KOPT-K1 (cell line): ENCODE results near the gene PREX1.
A peak's percentile ranks its signal among the peaks of the same experiment; 100 is the strongest.

Experiments used
- H3K27ac ChIP-seq: fragments of 200-600 bp; sonication (generic); 2 replicates; pipeline ENCODE4 v1.5.1; 2016; ENCODE audit warnings: antibody characterized with exemption, mild to moderate bottlenecking, low read depth, low read length; ENCODE audit not compliant: poor library complexity, severe bottlenecking
- H3K36me3 ChIP-seq: fragments of 200-600 bp; sonication (generic); 2 replicates; pipeline ENCODE4 v1.5.1; 2017; ENCODE audit warnings: antibody characterized with exemption, mild to moderate bottlenecking, low read length, moderate library complexity; ENCODE audit not compliant: insufficient read depth
- H3K9me3 ChIP-seq: fragments of 200-600 bp; sonication (generic); 2 replicates; pipeline ENCODE4 v1.5.1; 2017; ENCODE audit warnings: antibody characterized with exemption, low read length, mild to moderate bottlenecking; ENCODE audit not compliant: insufficient read depth, poor library complexity, severe bottlenecking

Gene PREX1

GRCh38 chr20:48732081-48732829, 95.5 kb downstream of the PREX1 start:
- Histone ChIP-seq H3K27ac (no peak overlapping the region), H3K9me3 (no peaks in the 10 kb centered on the region), H3K36me3 (peaks cover 6% of the 10 kb centered on the region; the same call in 1 of the 2 replicates)

- H3K9me3 ChIP-seq, result no peaks in the 10 kb centered on the region
- peaks cover 6% of the 10 kb centered on the region; the same call in 1 of the 2 replicates for H3K36me3 ChIP-seq
- H3K27ac ChIP-seq, result no peak overlapping the region
Observed at GRCh38 chr20:48731536-48731935, 96.3 kb downstream of the PREX1 start.

- peaks cover 9% of the 10 kb centered on the region; the same call in 1 of the 2 replicates for H3K36me3 ChIP-seq
- H3K9me3 ChIP-seq, result no peaks in the 10 kb centered on the region
- H3K27ac ChIP-seq, result no peak overlapping the region
Observed at GRCh38 chr20:48730977-48731376, 96.8 kb downstream of the PREX1 start.

- peaks cover 16% of the 10 kb centered on the region; the same call in 1 of the 2 replicates for H3K36me3 ChIP-seq
Observed at GRCh38 chr20:48729538-48729937, 98.3 kb downstream of the PREX1 start.

GRCh38 chr20:48728042-48728825, 99.6 kb downstream of the PREX1 start:
- Histone ChIP-seq H3K27ac (no peak overlapping the region), H3K9me3 (no peaks in the 10 kb centered on the region), H3K36me3 (peaks cover 11% of the 10 kb centered on the region; the same call in 1 of the 2 replicates)

More at GRCh38 chr20:48729538-48729937, 98.3 kb downstream of the PREX1 start:
- Histone ChIP-seq H3K9me3 (no peaks in the 10 kb centered on the region), H3K27ac (no peak overlapping the region)

GRCh38 chr20:48727226-48727625, 100.6 kb downstream of the PREX1 start:
- H3K27ac ChIP-seq, result no peak overlapping the region
- H3K36me3 ChIP-seq, result peaks cover 11% of the 10 kb centered on the region; the same call in 1 of the 2 replicates
- H3K9me3 ChIP-seq, result no peaks in the 10 kb centered on the region

GRCh38 chr20:48725555-48725991, 102.2 kb downstream of the PREX1 start:
- Histone ChIP-seq H3K9me3 (no peaks in the 10 kb centered on the region), H3K36me3 (peaks cover 11% of the 10 kb centered on the region; the same call in 1 of the 2 replicates), H3K27ac (no peak overlapping the region)

- Histone ChIP-seq H3K9me3 (no peaks in the 10 kb centered on the region), H3K27ac (no peak overlapping the region), H3K36me3 (peaks cover 11% of the 10 kb centered on the region; the same call in 1 of the 2 replicates)
Observed at GRCh38 chr20:48724891-48725554, 102.8 kb downstream of the PREX1 start.

GRCh38 chr20:48724382-48724781, 103.4 kb downstream of the PREX1 start:
- Histone ChIP-seq H3K9me3 (no peaks in the 10 kb centered on the region), H3K27ac (no peak overlapping the region), H3K36me3 (peaks cover 11% of the 10 kb centered on the region; the same call in 1 of the 2 replicates)

- Histone ChIP-seq H3K27ac (no peak overlapping the region), H3K9me3 (no peaks in the 10 kb centered on the region), H3K36me3 (peaks cover 11% of the 10 kb centered on the region; the same call in 1 of the 2 replicates)
Observed at GRCh38 chr20:48723308-48724264, 104.2 kb downstream of the PREX1 start.

GRCh38 chr20:48722737-48723191, 105.0 kb downstream of the PREX1 start:
- H3K9me3 ChIP-seq, result no peaks in the 10 kb centered on the region
- peak overlapping the region; percentile 19 for H3K27ac ChIP-seq
- H3K36me3 ChIP-seq, result peaks cover 11% of the 10 kb centered on the region; the same call in 1 of the 2 replicates

- Histone ChIP-seq H3K36me3 (peaks cover 11% of the 10 kb centered on the region; the same call in 1 of the 2 replicates), H3K27ac (peak overlapping the region; percentile 19), H3K9me3 (no peaks in the 10 kb centered on the region)
Observed at GRCh38 chr20:48722002-48722731, 105.6 kb downstream of the PREX1 start.

GRCh38 chr20:48721324-48722001, 106.3 kb downstream of the PREX1 start:
- Histone ChIP-seq H3K9me3 (no peaks in the 10 kb centered on the region), H3K36me3 (peaks cover 11% of the 10 kb centered on the region; the same call in 1 of the 2 replicates), H3K27ac (no peak overlapping the region)
